ENCODE results near the gene KCTD5. TPM values are rescaled to one million over a fixed set of nuclear protein-coding genes. Genes with fewer than 3 reads are reported as not detected.

The KCTD5 gene
- total and polyA plus RNA-seq, 2 of the 8 experiments (the other 6 are each of a cell fraction or from before 2014, with no cell fraction given), result 26.6 to 31.8 TPM

DNA sequence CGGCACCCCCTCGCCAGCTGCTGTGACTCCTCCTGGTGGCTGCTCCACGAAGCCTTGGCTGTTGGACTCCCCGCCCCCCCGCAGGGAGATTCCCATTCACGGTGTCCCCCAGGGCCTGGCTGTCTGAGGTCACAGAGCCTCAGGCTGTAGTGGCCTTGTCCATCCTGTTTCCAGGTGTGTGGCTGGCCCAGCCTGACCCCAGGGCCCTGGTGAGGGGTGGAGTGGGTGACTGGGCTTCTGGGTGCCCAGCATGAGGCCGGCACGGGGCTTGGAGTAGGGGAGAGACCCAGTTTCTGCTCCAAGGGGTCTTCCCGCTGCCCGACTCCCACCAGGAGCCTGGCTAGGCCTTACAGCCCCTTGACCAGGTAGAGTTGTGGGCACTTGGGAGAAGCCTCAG is 27.3 kb downstream of the KCTD5 start:
- H3K4me3 ChIP-seq (ENCODE audit: extremely low read depth in 1 of 4, insufficient read depth in 2 of 4, low read depth in 3 of 4, low read length in 4 of 4), result no peak overlapping the region
- no peak overlapping the region for H3K18ac ChIP-seq (ENCODE audit: extremely low read depth, low read length)
- no peak overlapping the region for H3K27ac ChIP-seq (ENCODE audit: low read depth, low read length)
- H3K23me2 ChIP-seq (ENCODE audit: low read depth, low read length), result peaks cover 2% of the 10 kb centered on the region; the same call in 1 of the 2 replicates
- no peak overlapping the region for H3K9ac ChIP-seq (replicated peaks in 1 of 4; ENCODE audit: extremely low read depth in 1 of 4, low read depth in 3 of 4, low read length in 3 of 4)
- 86% methylated on average over 10 of the region's 10 CpGs; no CpG with 5 or more reads in 1 of the 2 experiments for WGBS, 2 experiments (ENCODE audit: extremely low coverage in 1 of 2, insufficient coverage in 1 of 2, insufficient read length in 1 of 2, insufficient replicate concordance in 2 of 2, low coverage in 1 of 2, low lambda C conversion rate in 2 of 2, missing lambda C conversion rate in 1 of 2)
- DNase-seq (ENCODE audit: low read depth in 1 of 2, low spot score in 2 of 2) (no peak), FAIRE-seq (no peak)
- H2AFZ ChIP-seq (ENCODE audit: low read length), result no peak overlapping the region
- H2BK12ac ChIP-seq (ENCODE audit: low read depth, low read length), result no peak overlapping the region
- no peak overlapping the region for H2AK5ac ChIP-seq (ENCODE audit: low read depth, low read length)
- no peak overlapping the region for H2BK5ac ChIP-seq (ENCODE audit: low read depth, low read length)
- peaks cover 4 to 25% of the 10 kb centered on the region in 2 experiments for H4K20me1 ChIP-seq (replicated peaks in 1 of 2; ENCODE audit: control insufficient read depth in 1 of 2, insufficient read depth in 2 of 2, low read length in 2 of 2)
- H3K79me1 ChIP-seq (ENCODE audit: low read depth, low read length), result no peaks in the 10 kb centered on the region
- no peak overlapping the region for H3K14ac ChIP-seq (ENCODE audit: insufficient read length)
- peak overlapping the region; percentile 11; the same call in 1 of the 2 replicates for H4K8ac ChIP-seq (ENCODE audit: extremely low read depth, insufficient read depth, low read length)
- peaks cover 4 to 15% (median 11%) of the 10 kb centered on the region in 4 experiments; a peak in 5 of 8 replicates for H3K36me3 ChIP-seq (ENCODE audit: control insufficient read depth in 2 of 4, insufficient read depth in 4 of 4, low read length in 3 of 4)
- POLR2A ChIA-PET (ENCODE audit: partially characterized antibody), result interaction anchor here (1.1 to 3.4 kb wide), 4 partner anchors 11 to 27 kb away, joined by 3 to 9 read pairs (median 6); partner anchors contain the start of genes KCTD5 and PRSS27
- no peak overlapping the region for H4K91ac ChIP-seq (replicated peaks; ENCODE audit: insufficient read length, low read length)
- H3K23ac ChIP-seq (ENCODE audit: insufficient read length), result no peak overlapping the region
- no peak for TF ChIP-seq EZH2 (IDR thresholded peaks at IDR 0.05; ENCODE audit: low read depth, low read length, severe bottlenecking)
- TF ChIP-seq JUND (IDR thresholded peaks at IDR 0.05; ENCODE audit: low read length), result no peak
- TF ChIP-seq CHD1 (IDR thresholded peaks at IDR 0.05; ENCODE audit: low read depth, low read length), result no peak
- no peaks in the 10 kb centered on the region for H3K9me3 ChIP-seq (ENCODE audit: insufficient read depth in 2 of 2, low read depth in 1 of 2, low read length in 1 of 2)
- no peak overlapping the region for H2BK15ac ChIP-seq (ENCODE audit: low read length)
- CTCF ChIA-PET (ENCODE audit: partially characterized antibody), result interaction anchor here (1.8 kb wide), 1 partner anchor 10 kb away, joined by 3 read pairs; no protein-coding TSS in a partner anchor
- H3K4me1 ChIP-seq (replicated peaks in 1 of 4; ENCODE audit: control insufficient read depth in 3 of 4, insufficient read depth in 4 of 4, low read length in 3 of 4), result no peaks in the 10 kb centered on the region
- no peak overlapping the region for H3K4ac ChIP-seq (replicated peaks; ENCODE audit: insufficient read length, low read depth, low read length)
- no peak overlapping the region for H3K4me2 ChIP-seq (ENCODE audit: insufficient read depth in 1 of 2, low read depth in 2 of 2, low read length in 2 of 2)
- no peak overlapping the region for H3K56ac ChIP-seq (replicated peaks; ENCODE audit: insufficient read length, low read depth, low read length)
- no peak overlapping the region for H2BK120ac ChIP-seq (replicated peaks; ENCODE audit: low read depth, low read length)
- no peak overlapping the region for H4K5ac ChIP-seq (ENCODE audit: insufficient read length, low read depth, low read length)
- no peaks in the 10 kb centered on the region; a peak in 1 of 7 replicates for H3K27me3 ChIP-seq (replicated peaks in 1 of 4; ENCODE audit: control insufficient read depth in 3 of 4, extremely low read depth in 1 of 4, insufficient read depth in 3 of 4, low read length in 3 of 4)
- H3K79me2 ChIP-seq (ENCODE audit: control insufficient read depth in 1 of 2, insufficient read depth in 2 of 2, low read length in 2 of 2), result no peaks in the 10 kb centered on the region
- no peak overlapping the region for H2BK20ac ChIP-seq (ENCODE audit: low read length)
